NCI-H2196 (cell line): ENCODE data around the gene CALCOCO1.

Experiments
- DNase-seq: peaks from one replicate; lab custom pipeline; 2025; ENCODE audit not compliant: unreplicated experiment; lab: John Stamatoyannopoulos, UW

Gene CALCOCO1

DNA sequence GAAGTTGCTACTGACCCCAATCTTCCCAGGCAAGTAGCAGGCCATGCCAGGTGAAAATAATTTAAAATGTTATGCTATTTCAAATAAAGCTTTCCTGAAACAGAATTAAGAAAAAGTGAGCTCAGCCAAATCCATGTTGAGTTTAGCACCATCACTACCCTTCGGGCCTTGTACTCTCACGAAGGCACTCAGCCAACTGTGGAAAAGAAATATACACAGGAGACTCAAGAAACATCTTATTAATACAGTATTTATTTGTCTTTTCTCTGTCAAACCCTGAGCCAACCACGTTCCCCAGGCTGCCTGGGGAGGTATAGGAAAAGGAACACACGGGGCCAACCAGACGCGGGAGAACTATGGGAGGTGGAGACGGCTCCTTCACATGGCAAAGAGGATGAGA lies 62.3 kb downstream of the CALCOCO1 start:
- DNase-seq: no peak

DNA sequence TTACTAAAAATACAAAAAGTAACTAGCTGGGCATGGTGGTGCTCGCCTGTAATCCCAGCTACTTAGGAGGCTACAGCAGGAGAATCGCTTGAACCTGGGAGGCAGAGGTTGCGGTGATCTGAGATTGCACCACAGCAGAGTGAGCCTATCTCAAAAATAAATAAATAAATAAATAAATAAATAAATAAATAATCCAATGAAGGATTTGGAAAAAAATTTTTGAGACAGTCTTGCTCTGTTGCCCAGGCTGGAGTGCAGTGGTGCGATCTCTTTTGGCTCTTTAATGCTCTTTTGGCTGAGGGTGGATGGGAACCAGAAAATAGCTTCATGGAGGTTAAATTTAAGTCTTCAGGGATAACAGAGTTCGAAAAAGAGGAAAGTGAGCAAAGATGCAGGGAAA lies 63.1 kb downstream of the CALCOCO1 start:
- no peak for DNase-seq

DNA sequence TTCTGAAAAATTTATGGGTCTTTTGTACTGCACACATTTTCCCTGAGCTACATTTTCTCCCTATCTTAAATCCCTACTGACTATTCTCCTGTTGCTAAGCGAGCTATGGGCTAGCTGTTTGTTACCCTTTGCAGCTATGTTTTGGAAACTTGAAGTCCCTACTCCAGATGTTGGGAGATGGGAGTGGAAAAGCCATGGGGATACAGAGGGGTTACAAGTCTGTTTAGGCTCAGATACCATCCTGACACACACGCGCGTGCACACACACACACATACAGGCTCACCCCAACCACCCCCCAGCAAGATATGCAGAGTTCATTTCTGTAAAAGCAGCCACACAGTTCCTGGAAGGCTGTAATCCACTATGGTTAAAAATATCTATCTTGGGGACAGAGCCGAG lies 67.2 kb downstream of the CALCOCO1 start:
- DNase-seq: no peak

DNA sequence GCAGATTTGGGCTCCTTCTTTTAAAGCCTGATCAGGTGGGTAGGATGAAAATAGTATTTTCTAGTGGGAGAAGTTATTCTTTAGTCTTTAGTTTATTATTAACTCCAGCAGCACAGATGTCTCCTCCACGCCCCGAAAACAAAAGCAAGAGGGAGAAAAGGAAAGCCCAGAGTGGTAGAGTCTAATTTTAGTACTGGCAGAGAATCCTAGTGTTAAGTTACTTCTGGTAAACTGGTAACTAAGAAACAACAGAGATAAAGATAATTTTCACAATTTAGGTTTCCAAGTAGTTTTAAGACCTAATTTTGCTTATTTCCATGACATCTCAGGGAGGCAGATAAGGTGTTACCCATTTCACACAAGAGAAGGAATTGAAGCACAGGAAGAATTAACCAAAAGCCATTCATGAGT lies 67.7 kb downstream of the CALCOCO1 start:
- DNase-seq: no peak

DNA sequence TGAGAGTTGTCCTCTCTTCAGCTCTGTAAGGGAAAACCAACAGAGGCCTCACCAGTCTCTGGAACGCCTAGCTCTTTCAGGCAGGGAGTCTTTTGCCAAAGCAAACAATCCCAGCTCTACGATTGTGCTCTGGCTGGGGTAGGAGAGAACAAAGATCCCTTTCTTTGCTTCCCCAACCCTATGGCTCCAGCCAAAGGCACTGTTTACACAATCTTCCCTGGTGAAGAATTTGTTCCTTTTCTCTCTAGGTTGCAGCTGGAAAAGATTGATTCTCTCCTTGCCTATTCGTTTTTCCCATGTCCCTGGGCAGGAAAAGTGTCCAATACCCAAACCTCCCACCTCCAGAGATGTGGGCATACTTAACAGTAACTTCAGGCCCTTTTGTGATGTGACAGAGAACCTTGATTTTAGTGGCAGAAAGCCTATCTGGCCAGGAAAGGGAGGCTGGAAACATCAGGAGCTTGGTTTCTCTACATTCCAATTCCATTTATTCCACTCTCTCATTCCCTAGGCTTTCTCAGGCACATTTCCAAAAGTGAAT lies 68.2 kb downstream of the CALCOCO1 start:
- DNase-seq: peak; percentile 81
